GM21423 (cell line): Measurements from ENCODE around the gene ENPP3.

Experiments
- ATAC-seq: cut with Tn5 transposase; IDR thresholded peaks from one replicate; pipeline ENCODE4 v1.9.1; 2021; ENCODE audit warnings: mild to moderate bottlenecking, moderate library complexity; ENCODE audit not compliant: unreplicated experiment

The ENPP3 gene

DNA sequence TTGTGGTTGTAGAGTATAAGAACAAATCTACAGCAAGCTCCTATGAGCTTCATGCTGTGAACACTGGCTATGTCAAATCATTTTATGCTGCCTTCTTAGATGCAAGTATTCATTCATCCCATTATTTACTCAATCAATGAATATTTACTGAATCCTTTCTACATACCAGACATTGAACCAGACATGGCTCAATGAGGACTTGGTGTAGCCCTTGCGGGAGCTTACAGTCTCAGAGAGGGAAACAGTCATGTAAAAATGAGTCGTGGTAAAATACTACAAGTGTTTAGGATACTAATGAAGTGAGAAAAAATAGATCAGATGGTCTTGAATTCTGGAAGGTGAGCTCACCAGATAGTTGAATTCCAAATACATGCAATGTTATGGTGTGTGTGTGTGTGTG, 125.9 kb downstream of the ENPP3 start:
- ATAC-seq: no peak

GRCh38 chr6:131763749-131764148, 126.6 kb downstream of the ENPP3 start:
- no peak for ATAC-seq

- ATAC-seq: no peak
These were observed 127.2 kb downstream of the ENPP3 start for GRCh38 chr6:131764350-131764749.

DNA sequence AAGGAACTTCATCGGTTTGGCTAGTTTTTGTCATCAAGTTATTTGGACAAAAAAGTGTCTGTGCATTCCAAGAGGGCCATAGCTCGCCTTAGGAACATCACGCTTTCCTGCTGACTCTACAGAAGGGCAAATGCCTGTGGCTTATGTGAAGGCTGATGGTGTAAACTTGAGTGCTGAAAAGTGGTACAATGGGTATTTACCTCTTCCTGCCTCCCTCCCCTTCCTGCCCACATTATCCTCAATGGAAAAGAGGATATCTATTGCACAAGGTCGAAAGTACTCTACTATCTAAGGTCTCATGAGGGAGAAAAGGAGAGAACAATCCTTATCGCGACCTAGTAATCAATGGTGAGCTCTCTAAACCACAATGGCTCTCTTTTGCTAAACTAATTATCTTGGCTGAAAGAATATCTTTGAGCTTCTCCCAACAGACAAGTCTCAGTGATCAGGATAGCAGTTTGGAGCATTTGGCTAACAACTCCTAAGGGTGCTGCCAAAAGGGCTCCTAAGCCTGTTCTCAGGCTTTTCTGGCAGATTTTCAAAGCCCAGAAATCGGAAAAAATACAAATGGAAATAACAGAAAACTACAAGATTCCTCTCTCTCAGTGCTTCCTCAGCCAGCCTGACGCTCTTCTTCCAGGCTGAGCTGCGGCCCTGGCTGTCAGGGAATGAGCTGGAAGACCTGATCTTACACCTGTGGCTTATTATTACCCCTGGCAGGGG, 128.1 kb downstream of the ENPP3 start:
- ATAC-seq: no peak

- no peak for ATAC-seq
These were observed 128.7 kb downstream of the ENPP3 start for GRCh38 chr6:131765804-131766135.

DNA sequence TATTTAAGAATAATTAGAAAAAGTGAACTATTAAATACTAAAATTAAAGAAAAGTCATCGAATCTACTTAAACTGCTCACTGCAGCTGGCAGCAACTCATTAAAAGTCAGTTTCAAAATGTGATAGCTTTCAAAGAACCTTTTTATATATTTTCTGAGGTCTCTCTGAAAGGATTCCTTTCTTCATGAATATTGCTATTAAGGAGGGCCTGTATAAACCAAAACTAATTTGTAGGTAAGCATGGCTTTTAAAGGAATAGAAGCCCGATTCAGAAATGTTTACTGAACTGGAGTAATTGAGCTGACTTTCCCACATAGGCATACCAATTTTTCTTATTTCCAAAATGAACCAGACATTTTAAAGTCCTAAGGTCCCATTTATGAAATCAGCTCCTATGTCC, 129.5 kb downstream of the ENPP3 start:
- ATAC-seq: no peak

DNA sequence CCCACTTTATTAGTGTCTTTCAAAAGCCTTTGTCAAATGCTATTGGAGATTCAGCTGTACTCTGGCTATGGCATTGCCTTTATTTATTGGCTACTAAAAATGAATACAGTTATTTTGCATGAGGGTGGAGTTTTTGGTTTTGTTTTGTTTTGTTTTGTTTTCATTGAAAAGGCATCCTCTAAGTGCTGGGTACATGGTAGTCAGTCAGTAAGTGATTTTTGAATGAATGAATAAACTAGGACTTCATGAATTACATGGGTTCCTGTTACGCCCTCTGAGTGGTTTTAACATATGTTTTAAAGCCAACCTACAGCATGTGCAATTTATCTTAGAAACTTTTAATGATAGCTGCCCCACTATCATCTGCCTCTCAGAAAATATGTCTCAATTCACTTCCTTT, 131.9 kb downstream of the ENPP3 start:
- ATAC-seq: no peak

GRCh38 chr6:131769385-131770141, 132.5 kb downstream of the ENPP3 start:
- no peak for ATAC-seq

GRCh38 chr6:131770776-131771175, 133.7 kb downstream of the ENPP3 start:
- no peak for ATAC-seq

GRCh38 chr6:131773284-131773950, 136.3 kb downstream of the ENPP3 start:
- ATAC-seq: no peak

GRCh38 chr6:131775886-131776285, 138.8 kb downstream of the ENPP3 start:
- ATAC-seq: no peak

- ATAC-seq: no peak
These were observed 139.9 kb downstream of the ENPP3 start for GRCh38 chr6:131776985-131777384.

- no peak for ATAC-seq
These were observed 141.1 kb downstream of the ENPP3 start for GRCh38 chr6:131778169-131778568.

- ATAC-seq: no peak
These were observed 142.2 kb downstream of the ENPP3 start for GRCh38 chr6:131779304-131779703.

DNA sequence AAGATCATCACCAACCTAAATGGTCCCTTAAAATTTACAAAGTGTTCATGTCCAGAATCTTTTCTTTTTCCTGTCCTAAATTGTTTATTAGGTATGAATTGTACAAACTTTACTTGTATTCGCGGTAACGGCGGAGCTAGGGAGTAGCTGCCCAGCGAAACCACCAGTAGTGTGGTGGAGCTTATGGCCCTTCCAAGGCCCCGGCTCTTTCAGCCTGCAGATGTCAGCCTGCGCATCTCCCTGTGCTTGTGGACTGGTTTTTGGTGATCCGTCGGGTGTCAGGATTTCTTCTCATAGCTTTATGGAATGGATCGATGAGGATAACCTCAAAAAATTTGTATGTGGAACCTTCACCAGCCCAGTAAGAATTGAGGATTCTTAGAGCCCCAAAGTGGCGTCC, 143.5 kb downstream of the ENPP3 start:
- no peak for ATAC-seq

GRCh38 chr6:131781687-131782086, 144.6 kb downstream of the ENPP3 start:
- ATAC-seq: no peak

GRCh38 chr6:131782764-131783163, 145.7 kb downstream of the ENPP3 start:
- ATAC-seq: no peak

DNA sequence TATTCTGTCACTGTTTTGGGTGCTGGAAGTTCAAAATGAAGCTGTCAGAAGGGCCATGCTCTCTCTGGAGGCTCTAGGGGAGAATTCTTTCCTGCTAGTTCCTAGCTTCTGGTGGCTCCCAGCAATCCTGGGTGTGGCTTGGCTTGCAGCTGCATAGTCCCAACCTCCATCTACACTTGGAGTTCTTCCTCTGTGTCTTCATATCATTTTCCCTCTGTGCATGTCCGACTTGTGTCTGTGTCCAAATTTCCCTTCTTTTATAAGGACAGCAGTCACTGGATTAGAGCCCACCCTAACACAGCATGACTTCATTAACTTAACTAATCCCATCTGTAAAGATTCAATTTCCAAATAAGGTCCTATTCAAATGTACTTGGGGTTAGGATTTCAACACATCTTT, 147.5 kb downstream of the ENPP3 start:
- no peak for ATAC-seq

DNA sequence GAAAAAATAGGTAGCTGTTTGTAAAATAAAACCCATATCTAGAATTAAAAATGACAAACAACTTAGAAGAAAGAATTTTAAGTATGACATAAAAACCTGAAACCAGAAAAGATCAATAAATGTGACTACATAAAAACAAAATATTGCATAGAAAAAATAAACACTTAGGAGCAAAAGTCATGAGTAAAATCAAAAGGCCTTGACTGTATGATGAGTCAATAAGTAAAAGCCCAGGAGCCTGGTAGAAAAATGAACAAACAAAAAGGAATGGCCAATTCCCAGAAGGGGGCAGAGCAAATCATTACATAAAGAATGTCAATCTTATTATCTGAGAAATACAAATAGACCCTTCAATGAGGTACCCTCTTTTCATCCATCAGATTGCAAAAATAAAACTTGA, 150.0 kb downstream of the ENPP3 start:
- ATAC-seq: no peak

DNA sequence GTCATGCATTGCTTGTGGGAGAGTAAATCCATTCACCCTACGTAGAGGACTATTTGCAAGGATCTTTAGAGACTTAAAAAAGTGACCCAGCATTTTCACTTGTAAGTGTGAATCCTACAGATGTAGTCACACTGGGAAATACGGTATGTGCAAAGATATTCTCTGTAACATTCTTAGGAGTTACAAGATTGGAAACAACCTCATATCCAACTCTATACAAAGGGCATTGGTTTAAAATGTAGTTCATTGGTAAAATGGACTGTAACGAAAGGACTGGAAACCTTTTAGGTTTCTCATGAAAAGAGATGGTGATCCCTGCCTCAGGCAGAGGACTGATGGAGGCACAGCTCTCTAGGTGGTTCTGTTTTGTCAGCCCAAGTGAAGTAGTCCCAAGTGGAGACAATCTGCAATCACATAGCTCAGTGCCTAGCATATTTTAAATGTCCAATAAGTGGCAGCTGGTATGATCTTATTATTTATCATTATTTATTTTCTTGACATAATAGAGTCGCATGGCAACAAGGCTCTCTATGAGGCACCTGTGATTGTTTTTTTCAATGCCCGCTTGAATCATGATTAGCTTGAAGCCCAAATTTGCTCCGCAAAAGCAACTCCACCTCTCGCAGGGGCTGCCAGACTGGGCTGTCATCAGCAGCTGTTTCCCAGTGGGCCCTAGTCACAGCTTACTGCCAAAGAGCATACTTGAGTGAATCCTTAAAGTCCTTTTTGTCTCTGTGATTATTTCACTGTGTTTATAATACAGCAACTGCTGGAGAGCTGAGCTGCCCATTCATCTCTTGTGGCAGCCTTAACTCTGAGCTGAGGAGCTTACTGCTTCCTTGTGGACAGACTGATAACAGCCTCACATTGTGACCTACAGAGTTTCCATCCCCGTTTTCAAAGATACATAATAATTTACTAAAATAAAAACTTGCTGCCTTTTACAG, 150.9 kb downstream of the ENPP3 start:
- ATAC-seq: no peak

DNA sequence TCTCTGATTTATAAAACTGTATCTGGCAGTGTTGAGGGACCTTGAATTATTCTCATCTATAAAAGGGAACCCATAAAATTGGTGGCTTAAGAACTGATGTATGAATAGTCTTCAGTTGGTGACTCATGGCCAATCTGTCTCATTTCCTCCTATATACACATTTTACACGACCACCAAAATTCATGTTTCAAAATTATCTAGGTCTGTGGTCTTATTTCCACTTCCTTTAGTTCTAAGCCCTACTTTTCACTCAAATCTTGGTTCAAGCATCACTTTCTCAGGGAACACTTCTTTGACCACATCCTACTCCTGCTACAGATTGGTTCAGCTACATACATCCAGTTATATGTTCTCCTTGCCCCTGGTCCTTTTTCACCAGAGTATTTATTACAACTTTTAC, 152.1 kb downstream of the ENPP3 start:
- ATAC-seq: no peak
